Superior temporal gyrus (tissue), 1 donor: Measurements from ENCODE around the gene CHST14.

Experiments used
- DNase-seq: peaks from one replicate; pipeline ENCODE4 v3.0.0-alpha.2; 2016; ENCODE audit errors: extremely low spot score

The CHST14 gene

DNA sequence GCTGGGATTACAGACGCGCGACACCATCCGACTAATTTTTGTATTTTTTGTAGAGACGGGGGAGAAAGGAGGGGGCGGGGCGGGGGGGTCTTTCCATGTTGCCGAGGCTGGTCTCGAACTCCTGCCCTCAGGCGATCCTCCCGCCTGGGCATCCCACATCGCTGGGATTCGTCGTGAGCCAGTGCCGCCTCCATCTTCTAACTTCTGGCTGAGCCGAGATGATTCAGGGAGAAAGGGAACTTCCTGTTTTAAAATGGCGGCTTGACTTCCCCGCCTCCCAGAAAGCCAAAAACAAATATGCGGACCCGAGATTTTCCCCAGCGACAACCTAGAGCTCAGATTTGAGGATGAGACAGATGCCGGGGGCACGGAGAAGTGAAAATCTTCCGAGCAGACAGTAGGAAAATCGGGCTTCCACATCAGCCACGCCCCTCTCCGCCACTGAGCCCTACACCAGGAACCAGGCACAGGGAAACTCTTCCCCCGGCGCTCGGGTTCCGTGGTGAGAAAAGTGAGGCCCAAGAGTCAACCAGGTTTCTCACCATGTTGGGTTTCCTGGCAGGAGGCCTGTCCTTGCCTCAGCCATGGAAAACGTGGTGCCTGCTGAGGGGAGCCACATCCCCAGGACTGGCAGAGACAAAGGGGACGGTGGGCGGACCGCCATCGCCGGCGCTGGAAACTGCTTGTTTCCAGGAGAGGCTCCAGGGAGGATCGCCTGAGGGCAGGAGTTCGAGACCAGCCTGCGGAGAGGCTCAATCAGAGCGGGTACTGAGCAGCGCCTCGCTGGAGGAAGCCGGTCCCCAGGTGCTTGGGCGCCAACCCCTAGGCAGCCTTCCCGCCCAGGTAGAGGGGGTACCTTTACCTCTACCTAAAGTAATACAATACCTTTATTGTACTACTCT is 18.7 kb downstream of the CHST14 start:
- DNase-seq: no peak

DNA sequence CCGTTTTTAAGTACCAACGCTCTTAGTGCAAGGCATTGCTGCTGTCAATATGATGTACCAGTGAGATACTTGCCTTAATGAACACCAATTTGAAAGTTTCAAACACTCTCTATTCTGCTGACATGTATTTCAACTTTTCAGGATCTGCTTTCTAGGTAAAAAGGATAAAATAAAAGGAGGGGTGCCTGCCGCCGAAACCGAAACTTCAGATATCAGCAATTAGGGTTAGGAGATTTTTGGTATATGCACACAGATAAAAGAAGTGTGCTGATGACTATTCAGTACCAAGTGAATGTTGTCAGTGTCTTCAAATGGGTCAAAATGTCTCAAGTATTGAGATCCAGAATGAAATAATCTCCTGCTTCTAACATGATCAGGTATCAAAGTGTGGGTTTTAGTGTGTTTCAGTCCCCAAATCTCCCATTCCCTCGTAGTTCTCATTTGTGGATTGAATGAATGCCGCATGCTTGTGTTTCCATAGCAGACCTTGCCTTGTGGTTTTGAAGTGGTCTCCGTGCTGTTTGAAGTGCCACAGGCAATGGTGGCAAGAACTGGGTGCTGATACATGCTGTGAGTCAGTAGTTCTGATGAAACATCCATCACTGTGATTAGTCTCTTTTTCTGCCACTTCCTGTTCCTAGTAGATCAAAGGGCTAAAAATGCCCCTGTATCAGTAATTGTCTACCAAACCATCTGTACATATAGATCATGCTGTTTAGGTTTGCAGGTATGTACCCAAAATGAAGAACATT is 22.5 kb downstream of the CHST14 start:
- DNase-seq: no peak

DNA sequence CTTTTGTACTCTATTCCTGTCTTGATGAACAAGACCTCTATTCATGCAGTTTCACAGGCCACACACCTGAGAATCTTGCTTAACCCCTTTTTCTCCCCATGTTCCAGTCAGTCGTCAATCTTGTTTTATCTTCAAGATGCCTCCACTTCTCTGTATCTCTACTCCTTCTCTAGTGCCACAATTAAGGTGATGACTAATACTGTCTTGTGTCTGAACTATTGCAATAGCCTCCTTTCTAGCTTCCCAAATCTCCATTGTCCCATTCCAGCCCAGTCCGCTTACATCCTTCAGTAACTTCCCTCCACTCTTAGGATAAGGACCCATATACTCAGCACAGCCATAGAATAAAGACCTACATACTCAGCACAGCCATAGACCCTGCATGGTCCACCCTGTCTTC is 24.7 kb downstream of the CHST14 start:
- DNase-seq: no peak

DNA sequence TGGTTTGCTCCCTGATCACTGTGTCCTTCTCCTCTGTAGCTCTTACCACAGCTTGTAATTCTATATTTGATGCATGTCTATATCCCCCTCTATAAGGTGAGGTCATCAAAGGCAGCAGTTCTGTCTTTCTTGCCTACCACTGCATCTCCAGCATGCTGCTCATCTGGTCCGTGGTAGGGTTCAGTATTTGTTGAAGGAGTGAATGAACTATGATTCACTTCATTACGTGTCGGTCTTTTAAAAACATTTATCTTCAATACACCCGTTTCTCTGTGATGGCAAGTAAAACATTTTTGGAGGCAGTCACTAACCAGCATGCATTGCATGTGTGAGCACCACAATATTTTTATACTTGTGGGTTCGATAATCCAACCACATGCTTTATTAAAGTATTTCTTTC is 27.6 kb downstream of the CHST14 start:
- no peak for DNase-seq

DNA sequence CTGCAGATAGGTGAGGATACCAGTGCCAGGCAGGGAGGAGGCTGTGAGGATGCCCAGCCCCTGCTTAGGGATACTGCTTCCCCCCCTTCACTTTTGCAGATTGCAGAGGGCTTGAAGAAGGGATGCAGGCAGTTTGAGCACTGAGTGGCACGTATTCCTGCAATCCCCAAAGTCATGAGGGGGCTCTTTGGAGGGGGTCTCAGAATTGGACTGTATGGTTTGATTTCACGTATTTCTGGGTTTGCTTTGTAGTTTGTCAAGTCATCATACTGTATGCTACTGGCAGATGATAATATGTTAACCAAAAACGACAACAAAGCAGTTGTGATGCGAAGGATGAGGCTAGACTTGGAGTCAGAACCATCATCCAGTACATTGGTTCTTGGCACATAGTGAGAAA is 28.1 kb downstream of the CHST14 start:
- DNase-seq: no peak

DNA sequence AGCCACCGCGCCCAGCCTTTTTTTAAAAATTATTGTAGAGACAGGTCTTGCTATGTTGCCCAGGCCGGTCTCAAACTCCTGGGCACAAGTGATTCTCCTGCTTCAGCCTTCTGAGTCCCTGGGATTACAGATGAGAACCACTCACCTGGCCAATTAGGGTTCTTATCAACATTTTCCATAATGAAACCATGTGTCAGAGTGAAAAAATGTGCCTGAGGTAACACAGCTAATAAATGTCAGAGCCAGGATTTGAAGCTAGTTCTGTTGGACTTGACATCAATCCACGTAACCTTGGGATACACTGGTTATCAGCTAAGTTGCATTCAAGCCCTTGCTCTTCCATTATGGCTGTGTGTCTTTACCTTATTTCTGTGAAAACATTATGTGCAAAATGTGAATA is 29.1 kb downstream of the CHST14 start:
- DNase-seq: no peak

DNA sequence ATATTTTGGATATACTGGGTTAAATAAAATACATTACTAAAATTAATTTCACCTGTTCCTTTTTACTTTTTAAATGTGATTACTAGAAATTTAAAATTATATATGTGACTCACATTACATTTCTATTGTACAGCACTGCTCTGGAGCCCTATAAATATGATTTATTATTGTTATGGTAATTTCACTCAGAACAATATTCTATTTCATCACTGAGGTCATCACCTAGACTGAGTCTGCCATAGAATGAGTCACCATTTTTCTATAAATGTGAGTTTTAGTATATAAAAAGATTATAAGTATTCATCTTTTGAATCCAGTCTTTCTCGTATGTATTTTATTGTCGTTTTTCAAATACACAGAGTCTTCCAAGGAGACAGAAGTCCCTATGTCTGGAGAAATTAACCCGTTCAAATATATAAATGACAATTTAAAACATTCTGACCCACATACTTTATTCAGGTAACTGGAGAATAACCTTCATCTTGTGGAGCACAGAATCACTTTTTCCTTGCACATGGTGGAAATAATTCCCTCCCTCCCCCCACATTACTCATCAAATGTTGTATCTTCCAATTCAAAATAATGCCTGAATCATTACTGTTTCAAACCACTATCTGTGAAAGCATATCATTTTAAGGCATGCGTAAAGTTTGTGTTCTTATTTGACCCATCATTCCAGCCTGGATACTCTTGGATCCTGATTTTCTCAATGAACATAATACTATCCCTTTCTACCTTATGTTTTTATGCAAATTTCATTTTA is 30.0 kb downstream of the CHST14 start:
- no peak for DNase-seq

DNA sequence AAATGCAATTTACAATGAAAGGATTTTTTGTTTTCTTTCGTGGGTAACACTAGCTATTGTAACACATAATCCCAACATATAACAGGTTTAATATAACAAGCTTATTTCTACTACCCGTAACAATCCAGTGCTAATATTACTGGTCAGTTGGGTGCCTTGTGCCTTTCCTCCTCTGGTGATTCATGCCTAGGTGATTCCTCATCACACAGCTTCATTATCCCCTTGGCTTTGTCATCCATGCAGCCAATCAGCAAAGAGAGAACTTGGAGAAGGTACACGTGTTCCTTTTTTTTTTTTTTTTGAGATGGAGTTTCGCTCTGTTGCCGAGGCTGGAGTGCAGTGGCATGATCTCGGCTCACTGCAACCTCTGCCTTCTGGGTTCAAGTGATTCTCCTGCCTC is 30.7 kb downstream of the CHST14 start:
- no peak for DNase-seq

DNA sequence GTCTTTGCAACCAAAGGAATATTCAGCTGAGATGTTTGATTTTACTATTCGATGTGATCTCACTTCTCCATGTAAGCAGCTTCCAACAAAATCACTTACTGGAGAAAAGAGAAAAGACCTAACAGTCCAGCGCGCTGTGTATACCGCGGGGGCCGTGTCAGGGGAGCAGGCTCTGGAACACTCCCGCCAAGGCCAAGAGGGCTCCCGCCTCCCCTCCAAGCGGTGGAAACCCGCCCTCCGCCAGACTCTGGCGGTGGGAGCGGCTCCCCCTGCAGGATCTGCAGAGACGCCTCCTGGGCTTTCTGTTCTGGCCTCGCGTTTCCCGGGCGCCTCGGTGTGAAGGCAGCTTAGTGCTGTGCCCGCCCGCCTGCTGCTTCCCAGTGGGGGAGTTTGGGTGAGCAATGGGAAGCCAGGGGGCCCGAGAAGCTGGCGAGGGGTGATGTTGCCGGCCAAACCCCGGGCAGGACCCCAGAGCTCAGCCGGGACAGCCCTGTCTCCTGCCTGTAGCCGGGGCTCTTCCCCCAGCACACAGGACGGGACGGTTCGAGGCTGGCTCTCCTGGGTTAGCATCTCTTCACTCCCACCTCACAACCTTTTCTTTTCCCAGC is 36.3 kb downstream of the CHST14 start:
- peak; percentile 70 for DNase-seq

DNA sequence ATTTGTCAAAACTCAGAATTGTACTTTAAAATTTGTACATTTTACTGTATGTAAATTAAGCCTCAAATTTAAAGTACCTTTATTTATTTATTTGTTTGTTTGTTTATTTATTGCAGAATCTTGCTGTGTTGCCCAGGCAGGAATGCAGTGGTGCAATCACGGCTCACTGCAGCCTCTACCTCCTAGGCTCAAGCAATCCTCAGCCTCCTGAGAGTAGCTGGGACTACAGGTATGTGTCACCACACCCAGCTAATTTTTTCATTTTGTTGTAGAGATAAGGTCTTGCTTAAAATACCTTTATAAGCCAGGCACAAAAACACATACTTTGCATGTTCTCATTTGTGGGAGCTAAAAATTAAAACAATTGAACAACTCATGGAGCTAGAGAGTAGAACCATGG is 37.4 kb downstream of the CHST14 start:
- DNase-seq: no peak

DNA sequence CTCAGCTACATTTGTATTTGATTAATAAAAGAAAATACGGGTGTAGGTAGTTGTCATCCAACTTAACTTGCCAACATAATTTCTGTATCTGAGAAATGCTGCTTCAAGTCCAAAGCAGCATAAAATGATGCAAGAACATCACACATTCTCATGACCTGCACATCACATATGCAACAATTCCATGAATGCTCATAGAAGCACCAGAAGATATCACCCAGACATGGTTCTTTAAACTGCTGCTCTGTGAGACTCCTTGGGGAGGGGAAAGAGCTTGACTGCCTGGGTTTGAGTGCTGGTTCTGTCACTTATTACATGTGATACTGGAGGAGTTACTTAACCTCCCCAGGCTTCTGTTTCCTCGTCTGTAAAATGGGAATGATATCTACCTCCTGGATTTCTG is 39.4 kb downstream of the CHST14 start:
- no peak for DNase-seq

DNA sequence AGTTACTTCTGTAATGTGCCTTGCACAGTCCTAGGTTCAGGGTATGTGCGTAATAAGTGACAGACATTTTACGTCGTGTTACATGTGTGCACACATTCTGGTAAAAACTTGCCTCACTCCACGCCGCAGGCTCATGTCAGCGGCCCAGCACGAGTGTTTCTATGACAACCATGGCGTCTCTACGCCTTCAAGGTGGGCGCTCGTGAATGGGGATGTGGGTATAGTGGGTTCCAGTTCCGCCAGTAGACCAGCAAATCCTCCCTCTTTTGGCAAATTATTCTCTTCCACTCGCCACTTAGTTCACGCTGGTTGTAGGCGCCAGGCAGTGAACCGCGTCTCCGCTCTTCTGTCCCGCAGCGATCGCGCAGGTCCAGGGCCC is 40.3 kb downstream of the CHST14 start:
- no peak for DNase-seq

DNA sequence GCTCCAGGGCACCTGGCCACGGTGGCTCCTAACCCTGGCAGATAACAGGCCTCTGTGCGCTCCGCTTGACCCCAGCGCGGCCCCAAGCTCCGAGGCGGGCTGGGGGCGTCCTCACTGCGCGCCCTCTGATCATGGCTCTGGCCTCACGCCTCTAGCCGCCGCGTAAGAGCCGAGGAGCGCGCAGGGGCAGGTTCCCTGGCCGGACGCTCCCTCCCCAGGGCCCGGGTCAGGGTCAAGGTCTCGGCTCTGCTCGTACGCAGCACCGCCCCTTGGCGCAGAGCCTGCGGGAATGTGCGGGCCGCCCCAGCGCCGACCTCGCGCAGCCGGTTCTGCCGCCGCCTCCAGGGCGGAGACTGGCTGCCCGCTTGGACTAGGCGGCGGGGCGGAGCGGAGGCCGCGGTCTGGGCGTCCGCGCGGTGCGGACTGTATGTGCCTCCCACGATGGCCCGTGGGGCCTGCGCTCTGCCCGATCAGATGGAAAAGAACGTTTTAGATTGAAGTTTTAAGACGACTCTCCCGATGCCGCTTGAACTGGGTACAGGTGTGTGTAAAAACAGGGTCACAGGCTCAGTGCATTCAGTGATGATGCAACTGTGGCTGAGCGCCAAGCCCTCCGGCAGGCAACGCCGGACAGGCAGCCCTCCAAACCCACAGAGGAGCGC is 40.8 kb downstream of the CHST14 start:
- no peak for DNase-seq

DNA sequence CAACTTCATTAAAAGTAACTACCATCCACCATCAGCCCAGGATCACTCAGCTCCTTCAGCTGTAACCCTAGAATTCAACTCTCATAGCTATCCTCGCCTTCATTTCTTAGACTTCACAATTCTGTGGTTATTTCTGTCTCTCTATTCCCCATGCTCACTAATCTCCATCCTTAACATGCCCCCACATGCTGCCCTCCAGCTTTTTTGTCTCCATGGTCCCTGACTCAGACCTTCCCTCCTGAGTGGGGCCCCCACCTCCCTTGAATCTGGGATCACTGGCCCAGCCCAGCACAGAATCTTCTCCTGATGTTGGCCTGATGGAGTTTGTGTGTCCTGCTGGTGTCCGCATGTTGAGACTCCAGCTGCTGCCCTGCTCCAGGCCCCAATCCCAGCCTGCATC is 41.7 kb downstream of the CHST14 start:
- no peak for DNase-seq

DNA sequence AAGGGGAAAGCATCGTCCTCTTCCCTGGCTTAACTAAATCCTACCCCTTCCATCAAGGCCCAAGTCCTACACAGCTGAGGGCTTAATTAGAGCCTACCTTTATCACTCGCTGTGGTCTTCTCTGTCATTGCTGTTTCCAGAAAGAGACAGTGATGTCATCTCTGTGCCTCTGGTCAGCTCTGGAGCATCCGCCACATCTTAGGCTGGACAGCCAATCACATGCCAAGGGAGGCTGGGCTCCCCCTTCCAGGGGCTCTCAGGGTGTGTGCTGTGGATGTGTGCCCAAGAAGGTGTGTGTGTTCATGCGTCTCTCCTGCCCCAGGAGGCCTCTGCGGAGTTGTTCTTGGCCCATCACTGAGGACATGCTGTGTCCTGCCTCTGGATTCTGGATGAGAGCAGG is 42.8 kb downstream of the CHST14 start:
- DNase-seq: no peak

DNA sequence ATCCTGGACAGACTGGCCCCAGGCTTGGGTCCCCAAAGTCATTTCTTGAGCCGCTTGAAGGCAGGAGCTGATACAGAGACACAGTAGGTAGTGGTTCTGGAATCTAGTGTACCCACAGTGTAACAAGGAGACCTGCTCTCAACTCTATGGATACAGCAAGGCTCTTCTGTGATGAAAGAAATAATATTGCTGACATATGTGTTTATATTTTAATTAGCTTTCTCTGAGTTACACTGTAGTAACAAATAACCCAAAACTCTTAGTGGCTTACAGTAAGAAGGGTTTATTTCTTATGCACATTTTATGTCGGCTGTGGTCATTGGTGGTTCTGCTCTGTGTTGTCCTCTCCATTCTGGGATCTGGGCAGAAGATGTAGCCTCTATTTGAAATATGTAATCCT is 45.5 kb downstream of the CHST14 start:
- no peak for DNase-seq
